Panc1 (cell line): ENCODE results near the gene GUF1. TPM values are rescaled to one million over a fixed set of nuclear protein-coding genes. Genes with fewer than 3 reads are reported as not detected.

ENCODE experiments used
- ATAC-seq: fragments of 200-7000 bp; cut with Tn5 transposase; 2 replicates; pipeline ENCODE4 v1.9.1; 2020; ENCODE audit warnings: mild to moderate bottlenecking, moderate library complexity
- BruUV-seq: library from RNA; stranded (reverse); fragments of 400-500 nt; replicated peaks from 2 replicates; lab custom pipeline; 2021; lab: Mats Ljungman, UMichigan
- CTCF ChIA-PET: fragments of 300-600 bp; sonication (Branson Sonifier 250); formaldehyde crosslinking; loops from one replicate; lab custom pipeline; 2022; ENCODE audit warnings: antibody characterized with exemption; lab: Charles Lee
- POLR2A ChIA-PET: fragments of 300-600 bp; sonication (Branson Sonifier 250); formaldehyde crosslinking; loops from one replicate; lab custom pipeline; 2022; ENCODE audit warnings: antibody characterized with exemption; lab: Charles Lee
- DNase-seq: peaks from one replicate; pipeline ENCODE4 v3.0.0-alpha.2; 2010; ENCODE audit warnings: low read depth, low spot score
- H3K27ac ChIP-seq: 2 replicates; pipeline ENCODE4 v1.5.1; 2011; ENCODE audit warnings: mild to moderate bottlenecking, low read length, inconsistent platforms
- H3K27me3 ChIP-seq: fragments of 200-500 bp; sonication (Bioruptor generic); 2 replicates; pipeline ENCODE4 v1.6.0; 2014; ENCODE audit warnings: low read length, inconsistent platforms; ENCODE audit not compliant: control insufficient read depth, insufficient read depth
- H3K36me3 ChIP-seq: fragments of 200-500 bp; sonication (Bioruptor generic); 2 replicates; pipeline ENCODE4 v1.5.1; 2014; ENCODE audit warnings: inconsistent platforms, mild to moderate bottlenecking, low read length, moderate library complexity; ENCODE audit not compliant: control insufficient read depth, insufficient read depth
- H3K4me1 ChIP-seq: 2 replicates; pipeline ENCODE4 v1.5.1; 2011; ENCODE audit warnings: inconsistent platforms, mild to moderate bottlenecking, low read length, moderate library complexity; ENCODE audit not compliant: control insufficient read depth, insufficient read depth
- H3K4me3 ChIP-seq, 2 experiments: 2 replicates each; pipeline ENCODE4 v1.5.1; 2011 to 2012; ENCODE audit warnings: low read depth in 2 of 2, low read length in 2 of 2, mild to moderate bottlenecking in 2 of 2, inconsistent platforms in 1 of 2, moderate library complexity in 1 of 2
- H3K9me3 ChIP-seq: fragments of 200-500 bp; sonication (Bioruptor generic); 2 replicates; pipeline ENCODE4 v1.5.1; 2014; ENCODE audit warnings: low read depth, mild to moderate bottlenecking, inconsistent platforms, low read length, moderate library complexity; ENCODE audit not compliant: control insufficient read depth, insufficient read depth
- POLR2AphosphoS5 ChIP-seq: IDR thresholded peaks from 2 replicates; pipeline ENCODE4 v1.6.1; 2012; ENCODE audit warnings: mild to moderate bottlenecking, low read depth, low read length, moderate library complexity
- REST ChIP-seq, 2 experiments: IDR thresholded peaks; 2 replicates each; pipeline ENCODE4 v1.6.1; 2011 to 2012; ENCODE audit warnings: low read depth in 2 of 2, control low read depth in 1 of 2, low read length in 1 of 2, mild to moderate bottlenecking in 1 of 2, moderate library complexity in 1 of 2; ENCODE audit not compliant: insufficient read depth in 1 of 2
- SIN3A ChIP-seq: IDR thresholded peaks from 2 replicates; pipeline ENCODE4 v1.6.1; 2012; ENCODE audit warnings: low read depth, mild to moderate bottlenecking, low read length, moderate library complexity, borderline replicate concordance; ENCODE audit not compliant: insufficient read depth
- TCF7L2 ChIP-seq: IDR thresholded peaks from 2 replicates; pipeline ENCODE4 v1.6.1; 2011; ENCODE audit warnings: mild to moderate bottlenecking, low read depth, low read length, inconsistent platforms
- in situ Hi-C: cut with HindIII; loops from 2 replicates; pipeline ENCODE4 v1.10.0; 2016; ENCODE audit warnings: low sequenced_read_pairs, low pct_unique_long_range_greater_than_20kb
- intact Hi-C: fragments of 100-400 bp; cut with micrococcal nuclease; formaldehyde crosslinking; loops from one replicate; pipeline ENCODE4 v1.10.0; 2022; ENCODE audit not compliant: unreplicated experiment
- total RNA-seq: library from RNA; stranded (reverse); gene quantifications from one replicate; pipeline ENCODE4 v1.2.1, GENCODE V29; 2021; ENCODE audit not compliant: unreplicated experiment
- TF ChIP-seq, protein P1 (sequence below): fragments of 450-650 bp; IDR thresholded peaks from 2 replicates; pipeline ENCODE4 v1.5.1; 2017; ENCODE audit warnings: mild to moderate bottlenecking

GUF1 gene
- total RNA-seq, 1 experiment from 2014 or later, result 11.6 TPM

DNA sequence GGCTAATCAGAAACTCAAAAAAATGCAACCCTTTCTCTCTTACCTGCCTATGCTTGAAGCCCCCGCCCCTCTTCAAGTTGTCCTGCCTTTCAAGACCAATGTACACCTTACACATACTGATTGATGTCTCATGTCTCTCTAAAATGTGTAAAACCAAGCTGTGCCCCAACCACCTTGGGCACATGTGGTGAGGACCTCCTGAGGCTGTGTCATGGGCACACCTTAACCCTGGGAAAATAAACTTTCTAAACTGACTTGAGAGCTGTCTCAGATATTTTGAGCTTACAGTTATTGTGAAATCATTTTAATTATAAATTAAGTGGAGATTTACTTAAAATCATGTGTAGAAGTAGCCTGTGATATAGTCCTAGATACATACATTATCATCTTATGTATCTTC, 22.2 kb downstream of the GUF1 start:
- in situ Hi-C loops (no loop called here), intact Hi-C loops (no loop called here)
- Histone ChIP-seq H3K9me3 (no peaks in the 10 kb centered on the region), H3K27me3 (no peaks in the 10 kb centered on the region), H3K4me1 (no peaks in the 10 kb centered on the region), H3K36me3 (peaks cover 9% of the 10 kb centered on the region), H3K27ac (no peak overlapping the region), H3K4me3 (no peak overlapping the region)
- TF ChIP-seq TCF7L2, result no peak
- TF ChIP-seq POLR2AphosphoS5, result no peak
- TF ChIP-seq, protein P1, sequence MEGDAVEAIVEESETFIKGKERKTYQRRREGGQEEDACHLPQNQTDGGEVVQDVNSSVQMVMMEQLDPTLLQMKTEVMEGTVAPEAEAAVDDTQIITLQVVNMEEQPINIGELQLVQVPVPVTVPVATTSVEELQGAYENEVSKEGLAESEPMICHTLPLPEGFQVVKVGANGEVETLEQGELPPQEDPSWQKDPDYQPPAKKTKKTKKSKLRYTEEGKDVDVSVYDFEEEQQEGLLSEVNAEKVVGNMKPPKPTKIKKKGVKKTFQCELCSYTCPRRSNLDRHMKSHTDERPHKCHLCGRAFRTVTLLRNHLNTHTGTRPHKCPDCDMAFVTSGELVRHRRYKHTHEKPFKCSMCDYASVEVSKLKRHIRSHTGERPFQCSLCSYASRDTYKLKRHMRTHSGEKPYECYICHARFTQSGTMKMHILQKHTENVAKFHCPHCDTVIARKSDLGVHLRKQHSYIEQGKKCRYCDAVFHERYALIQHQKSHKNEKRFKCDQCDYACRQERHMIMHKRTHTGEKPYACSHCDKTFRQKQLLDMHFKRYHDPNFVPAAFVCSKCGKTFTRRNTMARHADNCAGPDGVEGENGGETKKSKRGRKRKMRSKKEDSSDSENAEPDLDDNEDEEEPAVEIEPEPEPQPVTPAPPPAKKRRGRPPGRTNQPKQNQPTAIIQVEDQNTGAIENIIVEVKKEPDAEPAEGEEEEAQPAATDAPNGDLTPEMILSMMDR, result no peak
- TF ChIP-seq REST (IDR thresholded peaks at IDR 0.05; ENCODE audit: insufficient read depth in 1 of 2, low read depth in 2 of 2, low read length in 1 of 2), result no peak
- TF ChIP-seq SIN3A, result no peak
- no peak for DNase-seq
- ATAC-seq, result no peak
- CTCF ChIA-PET, result no interaction called here
- POLR2A ChIA-PET, result no interaction called here
- BruUV-seq, result TSS peak; percentile 34

- Histone ChIP-seq H3K4me3 (no peak overlapping the region), H3K4me1 (no peaks in the 10 kb centered on the region), H3K9me3 (no peaks in the 10 kb centered on the region), H3K27ac (no peak overlapping the region), H3K27me3 (no peaks in the 10 kb centered on the region), H3K36me3 (peaks cover 9% of the 10 kb centered on the region)
- TF ChIP-seq TCF7L2 (no peak), POLR2AphosphoS5 (no peak), REST (IDR thresholded peaks at IDR 0.05; ENCODE audit: insufficient read depth in 1 of 2, low read depth in 2 of 2, low read length in 1 of 2) (no peak), SIN3A (no peak)
- TF ChIP-seq, protein P1, result no peak
- in situ Hi-C loops, result no loop called here
- ChIA-PET CTCF (no interaction called here), POLR2A (no interaction called here)
- intact Hi-C loops, result no loop called here
- DNase-seq (no peak), ATAC-seq (no peak)
- BruUV-seq, result no TSS peak
Observed at GRCh38 chr4:44701037-44701436, 22.8 kb downstream of the GUF1 start.
